Activated CD8-positive, alpha-beta memory T cell treated with anti-CD3 and anti-CD28 coated beads, Interleukin-2, amount 50 U/mL, for 24 hours (primary cell): Measurements from ENCODE around the gene ZNF516.

Source experiments
- DNase-seq: peaks from one replicate; pipeline ENCODE4 v3.0.0-alpha.2; 2020; ENCODE audit errors: extremely low read depth

ZNF516 gene

GRCh38 chr18:76506974-76507764, 12.1 kb upstream of the ZNF516 start:
- DNase-seq, result no peak

GRCh38 chr18:76506395-76506794, 11.4 kb upstream of the ZNF516 start:
- no peak for DNase-seq

- no peak for DNase-seq
Measured at GRCh38 chr18:76505614-76506013, 10.6 kb upstream of the ZNF516 start.

- no peak for DNase-seq
Measured at GRCh38 chr18:76504749-76505148, 9.7 kb upstream of the ZNF516 start.

GRCh38 chr18:76503649-76504386, 8.8 kb upstream of the ZNF516 start:
- DNase-seq, result no peak

- no peak for DNase-seq
Measured at GRCh38 chr18:76502551-76502950, 7.5 kb upstream of the ZNF516 start.

GRCh38 chr18:76499637-76500340, 4.7 kb upstream of the ZNF516 start:
- DNase-seq, result no peak

GRCh38 chr18:76499021-76499420, 4.0 kb upstream of the ZNF516 start:
- DNase-seq, result no peak

- DNase-seq, result no peak
Measured at GRCh38 chr18:76498064-76498463, 3.0 kb upstream of the ZNF516 start.

- no peak for DNase-seq
Measured at GRCh38 chr18:76497021-76497420, 2.0 kb upstream of the ZNF516 start.

GRCh38 chr18:76496194-76496890, 1.3 kb upstream of the ZNF516 start:
- no peak for DNase-seq

GRCh38 chr18:76495435-76496193, 572 bp upstream of the ZNF516 start:
- DNase-seq, result no peak

- DNase-seq, result no peak
Measured at GRCh38 chr18:76494231-76495005, 624 bp downstream of the ZNF516 start.

GRCh38 chr18:76493213-76494161, 1.6 kb downstream of the ZNF516 start:
- DNase-seq, result no peak

- peak; percentile 99 for DNase-seq
Measured at GRCh38 chr18:76492669-76493212, 2.3 kb downstream of the ZNF516 start.

- DNase-seq, result no peak
Measured at GRCh38 chr18:76491776-76492668, 3.0 kb downstream of the ZNF516 start.

GRCh38 chr18:76491473-76491775, 3.6 kb downstream of the ZNF516 start:
- no peak for DNase-seq
